Measurements from ENCODE around the gene ENDOG. TPM values are rescaled to one million over a fixed set of nuclear protein-coding genes. Genes with fewer than 3 reads are reported as not detected.
"Not testable (repeated sequence)": the region's sequence is repeated elsewhere in the genome, so short reads cannot be mapped to it uniquely, and the experiment has no call there.

ENDOG gene
- total RNA-seq, 2 experiments from 2014 or later: 19.0 to 22.3 TPM

GRCh38 chr9:128786681-128787601 lies 31.4 kb upstream of the ENDOG start, which contains the start of gene TBC1D13:
TBC1D13 (plus strand) TSS chr9:128787253; CDS start chr9:128787354, 101 bp downstream.
- Mint-ChIP-seq H3K27me3 (no peaks in the 10 kb centered on the region), H3K27ac (peak within 1 kb of the TSS; percentile 91), H3K9me3 (ENCODE audit: low read depth) (peaks cover 1% of the 10 kb centered on the region), H3K36me3 (peaks cover 5% of the 10 kb centered on the region), H3K4me3 (peak within 1 kb of the TSS; percentile 90), H3K4me1 (peaks cover 17% of the 10 kb centered on the region)
- DNase-seq (peak; percentile 92), ATAC-seq (peak; percentile 98)
- CTCF ChIA-PET: interaction anchor here (1.1 to 2.4 kb wide), 2 partner anchors 11 to 15 kb away, joined by 3 to 10 read pairs; partner anchors contain the start of gene ZER1

- H3K36me3 Mint-ChIP-seq: peaks cover 5% of the 10 kb centered on the region
- H3K27me3 Mint-ChIP-seq: no peaks in the 10 kb centered on the region
- no peak for DNase-seq
- H3K4me3 Mint-ChIP-seq: peak overlapping the region; percentile 90
- H3K9me3 Mint-ChIP-seq (ENCODE audit: low read depth): peaks cover 1% of the 10 kb centered on the region
- H3K27ac Mint-ChIP-seq: peak overlapping the region; percentile 91
- H3K4me1 Mint-ChIP-seq: peaks cover 17% of the 10 kb centered on the region
- CTCF ChIA-PET: interaction anchor here (2.0 kb wide), 1 partner anchor 31 kb away, joined by 8 read pairs; the partner anchor contains the start of gene ENDOG
- no peak for ATAC-seq
Measured at GRCh38 chr9:128787659-128788058, 30.6 kb upstream of the ENDOG start.

DNA sequence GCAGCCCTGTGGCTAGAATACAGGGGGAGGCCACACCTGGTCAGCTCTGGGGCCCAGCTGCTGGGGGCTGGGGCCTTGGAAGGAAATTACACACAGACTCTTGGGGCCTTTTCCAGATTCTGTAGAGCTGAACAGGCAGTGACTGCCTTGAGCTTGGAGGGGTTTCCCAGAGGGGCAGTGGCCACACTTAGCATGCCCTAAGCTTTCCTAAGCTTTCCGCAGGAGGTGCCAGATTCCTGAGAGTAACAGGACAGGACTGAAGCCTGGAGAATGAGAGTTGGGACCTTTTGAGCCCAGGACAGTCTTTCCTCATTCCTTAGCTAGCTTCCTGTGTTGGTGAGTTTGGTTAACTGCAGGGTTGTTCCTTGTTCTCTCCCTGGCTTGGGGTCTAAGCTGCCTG lies 29.9 kb upstream of the ENDOG start:
- no peaks in the 10 kb centered on the region for H3K27me3 Mint-ChIP-seq
- CTCF ChIA-PET: interaction anchor here (0.9 to 2.0 kb wide), 2 partner anchors 30 to 343 kb away, joined by 3 to 8 read pairs; partner anchors contain the start of gene ENDOG
- H3K9me3 Mint-ChIP-seq (ENCODE audit: low read depth): peaks cover 1% of the 10 kb centered on the region
- peaks cover 5% of the 10 kb centered on the region for H3K36me3 Mint-ChIP-seq
- H3K27ac Mint-ChIP-seq: peak overlapping the region; percentile 91
- peaks cover 17% of the 10 kb centered on the region for H3K4me1 Mint-ChIP-seq
- DNase-seq (no peak), ATAC-seq (no peak)
- H3K4me3 Mint-ChIP-seq: peak overlapping the region; percentile 90

DNA sequence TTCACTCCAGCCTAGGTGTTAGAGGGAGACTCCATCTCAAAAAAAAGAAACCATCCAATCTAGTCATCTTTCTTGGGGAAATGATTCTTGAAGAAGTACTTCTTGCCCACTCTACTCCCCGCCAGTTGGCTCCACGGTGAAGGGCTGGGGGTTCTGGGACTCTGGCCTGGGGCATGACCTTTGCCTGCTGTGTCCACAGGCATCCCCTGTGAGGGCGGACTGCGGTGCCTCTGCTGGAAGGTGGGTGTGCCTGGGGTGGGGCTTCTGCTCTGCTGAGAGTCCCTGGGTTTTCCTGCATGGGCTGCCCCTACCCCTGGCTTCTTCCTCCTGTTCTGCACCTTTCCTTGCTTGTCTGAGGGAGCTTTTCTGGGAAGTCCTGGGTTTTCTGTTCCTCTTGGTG lies 27.8 kb upstream of the ENDOG start:
- DNase-seq (no peak), ATAC-seq (no peak)
- no peaks in the 10 kb centered on the region for H3K9me3 Mint-ChIP-seq (ENCODE audit: low read depth)
- H3K36me3 Mint-ChIP-seq: peaks cover 9% of the 10 kb centered on the region
- H3K27me3 Mint-ChIP-seq: no peaks in the 10 kb centered on the region
- CTCF ChIA-PET: no interaction called here
- peaks cover 15% of the 10 kb centered on the region for H3K4me1 Mint-ChIP-seq
- H3K4me3 Mint-ChIP-seq: no peak overlapping the region
- no peak overlapping the region for H3K27ac Mint-ChIP-seq

GRCh38 chr9:128792134-128792533 lies 26.2 kb upstream of the ENDOG start:
- H3K9me3 Mint-ChIP-seq (ENCODE audit: low read depth): no peaks in the 10 kb centered on the region
- H3K4me1 Mint-ChIP-seq: peaks cover 14% of the 10 kb centered on the region
- CTCF ChIA-PET: interaction anchor here (0.7 to 1.2 kb wide), 3 partner anchors 10 to 90 kb away, joined by 3 to 4 read pairs (median 3); partner anchors contain the start of gene PKN3
- no peak for DNase-seq
- no peak overlapping the region for H3K27ac Mint-ChIP-seq
- H3K36me3 Mint-ChIP-seq: peaks cover 9% of the 10 kb centered on the region
- no peak for ATAC-seq
- H3K4me3 Mint-ChIP-seq: no peak overlapping the region
- no peaks in the 10 kb centered on the region for H3K27me3 Mint-ChIP-seq

DNA sequence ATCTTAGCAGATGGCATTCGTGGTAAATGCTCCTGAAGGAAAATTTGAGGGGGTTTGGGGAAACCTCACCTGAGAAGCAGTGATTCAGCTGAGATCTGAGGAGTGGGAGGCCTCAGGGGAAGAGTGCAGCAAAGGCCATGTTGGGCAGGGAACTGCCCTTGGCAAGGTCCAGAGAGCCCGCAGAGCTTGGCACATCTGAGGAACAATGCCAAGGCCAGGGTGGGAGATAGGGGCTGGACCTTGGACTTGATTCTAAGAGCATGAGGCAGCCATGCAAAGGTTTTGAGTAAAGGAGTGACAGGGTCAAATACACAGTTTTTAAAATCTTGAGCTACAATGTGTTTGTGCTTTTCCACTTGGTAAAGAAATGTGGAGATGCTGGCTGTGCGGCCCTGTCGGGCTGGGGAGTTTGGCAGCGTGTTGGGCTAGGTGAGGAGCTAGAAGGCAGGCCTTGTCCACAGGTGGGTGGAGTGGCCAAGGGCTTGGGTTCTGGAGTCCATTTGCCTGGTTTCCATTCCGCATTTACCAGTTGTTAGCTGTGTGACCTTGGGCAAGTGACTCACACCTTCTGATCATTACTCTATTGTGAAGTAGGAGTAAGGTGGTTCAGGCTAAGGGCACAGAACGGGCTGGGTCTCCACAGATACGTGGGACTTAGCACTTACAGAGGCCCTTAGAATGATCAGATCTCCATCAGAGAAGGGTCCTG lies 25.2 kb upstream of the ENDOG start:
- Mint-ChIP-seq H3K36me3 (peaks cover 13% of the 10 kb centered on the region), H3K4me3 (no peak overlapping the region), H3K4me1 (peaks cover 10% of the 10 kb centered on the region), H3K27ac (no peak overlapping the region), H3K9me3 (ENCODE audit: low read depth) (no peaks in the 10 kb centered on the region), H3K27me3 (no peaks in the 10 kb centered on the region)
- ATAC-seq: no peak
- DNase-seq: no peak
- CTCF ChIA-PET: interaction anchor here (0.9 to 1.3 kb wide), 4 partner anchors 11 to 91 kb away, joined by 3 to 4 read pairs (median 4); partner anchors contain the start of genes ENDOG and PKN3

- ATAC-seq; DNase-seq; H3K4me1 Mint-ChIP-seq; H3K27me3 Mint-ChIP-seq; H3K4me3 Mint-ChIP-seq; H3K9me3 Mint-ChIP-seq (ENCODE audit: low read depth): not testable (repeated sequence)
- Mint-ChIP-seq H3K36me3 (peaks cover 13% of the 10 kb centered on the region), H3K27ac (peak overlapping the region; percentile 43)
- CTCF ChIA-PET: interaction anchor here (1.0 to 1.7 kb wide), 2 partner anchors 23 to 93 kb away, joined by 3 to 9 read pairs; partner anchors contain the start of genes ENDOG and PKN3
Measured at GRCh38 chr9:128794961-128795360, 23.3 kb upstream of the ENDOG start.

DNA sequence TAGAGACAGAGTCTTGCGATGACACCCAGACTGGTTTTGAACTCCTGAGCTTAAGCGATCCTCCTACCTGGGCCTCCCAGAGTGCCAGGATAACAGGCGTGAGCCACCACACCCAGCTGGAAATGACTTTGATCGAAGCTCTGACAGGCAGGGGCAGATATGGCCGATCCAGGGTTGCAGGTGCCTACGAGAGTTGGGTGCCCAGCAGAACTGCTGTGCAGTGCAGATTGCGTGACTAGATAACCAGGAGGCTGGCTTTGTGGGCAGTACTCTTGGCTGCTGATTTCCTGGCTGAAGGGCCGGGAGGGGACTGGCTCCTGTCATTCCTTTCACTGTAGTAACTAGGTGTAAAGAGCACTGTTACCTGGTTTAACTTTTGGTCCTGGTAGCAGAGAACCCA lies 19.4 kb upstream of the ENDOG start:
- H3K36me3 Mint-ChIP-seq: peaks cover 23% of the 10 kb centered on the region
- H3K27ac Mint-ChIP-seq: no peak overlapping the region
- H3K27me3 Mint-ChIP-seq: no peaks in the 10 kb centered on the region
- CTCF ChIA-PET: interaction anchor here (1.4 kb wide), 1 partner anchor 26 kb away, joined by 3 read pairs; no protein-coding TSS in a partner anchor
- H3K9me3 Mint-ChIP-seq (ENCODE audit: low read depth): no peaks in the 10 kb centered on the region
- H3K4me3 Mint-ChIP-seq: no peak overlapping the region
- peaks cover 1% of the 10 kb centered on the region for H3K4me1 Mint-ChIP-seq
- ATAC-seq: no peak
- no peak for DNase-seq

DNA sequence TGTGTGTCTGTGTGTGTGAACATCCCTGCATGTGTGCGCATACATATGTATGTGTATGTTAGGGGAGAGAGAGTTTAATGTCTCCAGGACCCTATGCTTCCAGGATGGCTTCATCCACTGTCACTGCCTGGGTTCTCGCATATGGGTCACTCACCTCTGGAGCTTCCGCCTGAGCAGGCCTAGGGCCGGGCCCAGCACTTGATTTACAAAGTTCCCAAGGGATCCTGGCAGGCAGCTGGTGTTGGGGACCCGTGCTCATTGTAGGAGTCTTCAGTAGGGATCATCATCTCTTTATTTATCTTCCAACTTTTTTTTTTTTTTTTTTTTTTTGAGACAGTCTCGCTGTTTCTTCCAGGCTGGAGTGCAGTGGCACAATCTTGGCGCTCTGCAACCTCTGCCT lies 18.2 kb upstream of the ENDOG start:
- ATAC-seq (no peak), DNase-seq (no peak)
- Mint-ChIP-seq H3K27me3 (no peaks in the 10 kb centered on the region), H3K4me1 (peaks cover 1% of the 10 kb centered on the region), H3K9me3 (ENCODE audit: low read depth) (no peaks in the 10 kb centered on the region), H3K36me3 (peaks cover 20% of the 10 kb centered on the region), H3K4me3 (no peak overlapping the region), H3K27ac (no peak overlapping the region)
- CTCF ChIA-PET: interaction anchor here (0.6 to 1.4 kb wide), 3 partner anchors 18 to 553 kb away, joined by 3 to 4 read pairs (median 3); no protein-coding TSS in a partner anchor

DNA sequence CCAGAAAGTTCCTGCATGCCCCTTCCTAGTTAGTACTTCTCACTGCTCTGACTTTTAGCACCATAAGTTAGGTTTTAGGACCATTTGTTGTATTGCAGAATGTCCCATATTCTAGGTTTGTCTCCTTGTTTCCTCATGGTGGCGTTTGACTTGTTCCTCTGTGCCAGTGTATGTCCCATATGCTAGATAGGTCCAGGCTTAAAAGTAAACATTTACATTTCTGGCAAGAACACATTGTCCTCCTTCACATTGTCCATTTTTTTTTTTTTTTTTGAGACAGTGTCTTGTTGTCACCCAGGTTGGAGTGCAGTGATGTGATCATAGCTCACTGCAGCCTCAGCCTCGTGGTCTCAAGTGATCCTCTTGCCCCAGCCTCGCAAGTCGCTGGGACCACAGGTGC lies 15.8 kb upstream of the ENDOG start:
- no peak for ATAC-seq
- Mint-ChIP-seq H3K27me3 (no peaks in the 10 kb centered on the region), H3K27ac (no peak overlapping the region), H3K4me1 (peaks cover 1% of the 10 kb centered on the region), H3K36me3 (peaks cover 22% of the 10 kb centered on the region), H3K4me3 (no peak overlapping the region), H3K9me3 (ENCODE audit: low read depth) (no peaks in the 10 kb centered on the region)
- no peak for DNase-seq
- CTCF ChIA-PET: interaction anchor here (2.9 kb wide), 1 partner anchor 16 kb away, joined by 14 read pairs; the partner anchor contains the start of gene ENDOG

DNA sequence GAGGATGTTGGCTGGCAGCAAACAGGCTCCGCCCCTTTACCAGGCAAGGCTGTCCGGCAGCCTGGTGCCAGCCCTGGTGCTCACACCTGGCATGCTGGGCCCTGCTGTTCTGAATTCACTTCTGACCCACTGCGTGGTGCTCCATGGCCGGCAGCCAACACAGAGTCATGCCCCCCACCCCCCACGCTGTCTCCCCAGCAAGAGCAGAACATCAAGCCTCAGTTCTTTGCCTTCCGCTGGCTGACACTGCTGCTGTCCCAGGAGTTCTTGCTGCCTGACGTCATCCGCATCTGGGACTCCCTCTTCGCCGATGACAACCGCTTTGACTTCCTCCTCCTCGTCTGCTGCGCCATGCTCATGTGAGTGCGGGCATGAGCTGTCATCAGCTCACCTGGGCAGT lies 12.6 kb upstream of the ENDOG start:
- Mint-ChIP-seq H3K4me1 (no peaks in the 10 kb centered on the region), H3K27ac (no peak overlapping the region), H3K27me3 (no peaks in the 10 kb centered on the region), H3K36me3 (peaks cover 16% of the 10 kb centered on the region), H3K9me3 (ENCODE audit: low read depth) (no peaks in the 10 kb centered on the region), H3K4me3 (no peak overlapping the region)
- ATAC-seq (no peak), DNase-seq (no peak)
- CTCF ChIA-PET: interaction anchor here (2.9 kb wide), 1 partner anchor 12 kb away, joined by 14 read pairs; the partner anchor contains the start of gene ENDOG

DNA sequence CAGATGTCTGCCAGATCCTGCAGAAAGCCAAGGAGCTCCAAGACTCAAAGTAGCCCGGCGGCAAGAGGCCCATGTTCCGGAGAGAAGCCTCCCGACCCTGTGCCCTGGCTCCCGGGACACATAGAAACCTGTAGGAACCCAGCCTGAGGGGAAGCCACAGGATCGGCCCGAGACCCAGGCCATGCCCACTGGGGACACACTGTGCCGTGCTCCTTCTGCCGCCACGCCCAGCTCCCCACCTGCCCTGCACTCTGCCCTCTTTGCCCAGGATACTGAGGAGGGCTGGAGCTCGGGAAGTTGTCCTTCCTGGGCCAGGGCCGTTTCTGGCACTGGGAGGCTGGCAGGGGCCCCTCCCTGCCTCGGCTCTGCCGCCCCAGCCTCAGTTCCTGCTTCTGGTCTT lies 10.5 kb upstream of the ENDOG start:
- no peaks in the 10 kb centered on the region for H3K9me3 Mint-ChIP-seq (ENCODE audit: low read depth)
- DNase-seq (no peak), ATAC-seq (no peak)
- H3K27me3 Mint-ChIP-seq: no peaks in the 10 kb centered on the region
- H3K4me3 Mint-ChIP-seq: no peak overlapping the region
- no peaks in the 10 kb centered on the region for H3K4me1 Mint-ChIP-seq
- peaks cover 10% of the 10 kb centered on the region for H3K36me3 Mint-ChIP-seq
- H3K27ac Mint-ChIP-seq: no peak overlapping the region
- CTCF ChIA-PET: interaction anchor here (2.9 kb wide), 1 partner anchor 10 kb away, joined by 12 read pairs; the partner anchor contains the start of gene ENDOG

GRCh38 chr9:128808543-128808942 lies 9.8 kb upstream of the ENDOG start:
- Mint-ChIP-seq H3K4me3 (no peak overlapping the region), H3K4me1 (no peaks in the 10 kb centered on the region), H3K36me3 (peaks cover 8% of the 10 kb centered on the region), H3K27me3 (no peaks in the 10 kb centered on the region), H3K9me3 (ENCODE audit: low read depth) (no peaks in the 10 kb centered on the region), H3K27ac (no peak overlapping the region)
- CTCF ChIA-PET: interaction anchor here (1.2 to 2.9 kb wide), 2 partner anchors 10 to 106 kb away, joined by 5 to 12 read pairs; partner anchors contain the start of genes ENDOG and PKN3
- DNase-seq (no peak), ATAC-seq (no peak)

All from activated CD8-positive, alpha-beta memory T cell treated with anti-CD3 and anti-CD28 coated beads, Interleukin-2, amount 10 ng/mL, durations not matched to agents 7 days and 5 days (primary cell).